Trophoblast cell (in vitro differentiated cells and primary cell): ENCODE data around the gene AGXT.

ENCODE experiments used
- DNase-seq, 2 donors: peaks; one replicate each; pipeline ENCODE4 v3.0.0-alpha.2; 2016
- H2AFZ ChIP-seq: 2 replicates; pipeline ENCODE4 v1.6.1; 2013; ENCODE audit warnings: low read length, moderate library complexity, mild to moderate bottlenecking; ENCODE audit not compliant: insufficient read depth, poor library complexity
- H2AK5ac ChIP-seq: 2 replicates; pipeline ENCODE4 v1.6.1; 2013; ENCODE audit warnings: mild to moderate bottlenecking, low read length
- H2BK120ac ChIP-seq: 2 replicates; pipeline ENCODE4 v1.6.1; 2013; ENCODE audit warnings: low read length, mild to moderate bottlenecking, moderate library complexity; ENCODE audit not compliant: insufficient read depth, poor library complexity
- H2BK12ac ChIP-seq: 2 replicates; pipeline ENCODE4 v1.6.1; 2013; ENCODE audit warnings: mild to moderate bottlenecking, low read length, moderate library complexity
- H2BK5ac ChIP-seq: 2 replicates; pipeline ENCODE4 v1.6.1; 2013; ENCODE audit warnings: low read length, low read depth, moderate library complexity, mild to moderate bottlenecking; ENCODE audit not compliant: poor library complexity
- H3K14ac ChIP-seq: 2 replicates; pipeline ENCODE4 v1.6.1; 2013; ENCODE audit warnings: mild to moderate bottlenecking, low read length
- H3K18ac ChIP-seq: 2 replicates; pipeline ENCODE4 v1.6.1; 2013; ENCODE audit warnings: mild to moderate bottlenecking, low read length
- H3K23ac ChIP-seq: 2 replicates; pipeline ENCODE4 v1.6.1; 2013; ENCODE audit warnings: low read length
- H3K27ac ChIP-seq: 2 replicates; pipeline ENCODE4 v1.5.1; 2013; ENCODE audit warnings: low read depth, mild to moderate bottlenecking, inconsistent platforms, low read length, moderate library complexity
- H3K27me3 ChIP-seq: 2 replicates; pipeline ENCODE4 v1.6.1; 2013; ENCODE audit warnings: inconsistent platforms, mild to moderate bottlenecking, low read length, moderate library complexity; ENCODE audit not compliant: insufficient read depth
- H3K36me3 ChIP-seq, 2 experiments: 1 replicate in 1 of 2; 2 replicates in 1 of 2; pipeline ENCODE4 v1.6.1; 2013; ENCODE audit warnings: low read length in 2 of 2, mild to moderate bottlenecking in 2 of 2, moderate library complexity in 1 of 2; ENCODE audit not compliant: insufficient read depth in 2 of 2, control insufficient read depth in 1 of 2
- H3K4ac ChIP-seq: 2 replicates; pipeline ENCODE4 v1.6.1; 2013; ENCODE audit warnings: low read depth, mild to moderate bottlenecking, low read length, moderate library complexity
- H3K4me1 ChIP-seq, 2 experiments: 1 replicate in 1 of 2; 2 replicates in 1 of 2; pipeline ENCODE4 v1.6.1; 2013; ENCODE audit warnings: low read length in 2 of 2, mild to moderate bottlenecking in 2 of 2, moderate library complexity in 1 of 2; ENCODE audit not compliant: insufficient read depth in 2 of 2, control insufficient read depth in 1 of 2
- H3K4me2 ChIP-seq: 2 replicates; pipeline ENCODE4 v1.6.1; 2013; ENCODE audit warnings: inconsistent platforms, mild to moderate bottlenecking, low read length, moderate library complexity
- H3K4me3 ChIP-seq: 2 replicates; pipeline ENCODE4 v1.5.1; 2013; ENCODE audit warnings: mild to moderate bottlenecking, low read depth, low read length, inconsistent platforms
- H3K79me1 ChIP-seq: one replicate; pipeline ENCODE4 v1.6.1; 2013; ENCODE audit warnings: low read length
- H3K79me2 ChIP-seq: 2 replicates; pipeline ENCODE4 v1.6.1; 2013; ENCODE audit warnings: low read length, mild to moderate bottlenecking; ENCODE audit not compliant: control insufficient read depth, insufficient read depth, poor library complexity
- H3K9ac ChIP-seq: 2 replicates; pipeline ENCODE4 v1.6.1; 2013; ENCODE audit warnings: mild to moderate bottlenecking, low read length
- H3K9me3 ChIP-seq: 2 replicates; pipeline ENCODE4 v1.6.1; 2013; ENCODE audit warnings: low read depth, mild to moderate bottlenecking, control low read depth, inconsistent platforms, low read length; ENCODE audit not compliant: insufficient read depth
- H4K12ac ChIP-seq: 2 replicates; pipeline ENCODE4 v1.6.1; 2013; ENCODE audit warnings: low read depth, mild to moderate bottlenecking, low read length, moderate library complexity
- H4K8ac ChIP-seq: 2 replicates; pipeline ENCODE4 v1.6.1; 2013; ENCODE audit warnings: low read depth, mild to moderate bottlenecking, low read length, moderate library complexity
- H4K91ac ChIP-seq: one replicate; pipeline ENCODE4 v1.6.1; 2013; ENCODE audit warnings: low read depth, mild to moderate bottlenecking, low read length, moderate library complexity
- WGBS: extraction: QIAGEN DNeasy Blood & Tissue Kit; methylation state at CpG from one replicate; pipeline ENCODE4 v1.1.7; 2013; ENCODE audit warnings: missing lambda C conversion rate; ENCODE audit not compliant: insufficient read length, insufficient coverage; ENCODE audit errors: extremely low coverage; 5-methylcytosine and 5-hydroxymethylcytosine counted together

AGXT gene

DNA sequence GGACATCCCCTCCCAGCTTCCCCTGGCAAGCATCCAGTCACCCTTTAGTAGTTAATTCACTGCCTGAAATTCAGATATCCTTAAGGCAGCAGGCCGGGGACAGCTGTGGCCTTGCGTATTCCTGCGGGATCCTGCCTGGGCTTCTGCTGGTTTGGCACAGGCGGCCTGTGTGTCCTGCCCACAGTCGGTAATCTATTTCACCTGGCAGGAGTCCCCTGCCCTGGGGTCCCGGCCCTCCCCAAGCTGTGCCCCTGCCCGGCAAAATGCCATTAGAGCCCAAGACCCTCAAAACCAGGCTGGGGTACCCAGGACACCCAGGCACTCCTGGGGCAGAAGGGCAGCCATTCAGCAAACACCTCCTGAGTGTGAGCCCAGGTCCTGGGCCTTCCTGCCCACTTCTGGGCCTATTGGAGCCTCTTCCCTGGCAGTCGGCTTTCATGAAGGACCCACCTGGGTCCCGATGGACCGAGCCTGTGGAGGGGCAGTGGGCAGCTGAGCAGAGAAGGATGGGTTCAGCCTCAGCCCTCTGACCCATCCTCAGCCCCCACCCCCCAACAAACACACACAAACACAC, 49.1 kb downstream of the AGXT start:
- H3K27ac ChIP-seq: no peak overlapping the region
- no peak overlapping the region for H3K4me2 ChIP-seq
- no peak overlapping the region for H2BK12ac ChIP-seq
- H2AK5ac ChIP-seq: no peak overlapping the region
- no peaks in the 10 kb centered on the region for H3K79me2 ChIP-seq
- no peak overlapping the region for H3K9ac ChIP-seq
- no peak overlapping the region for H2AFZ ChIP-seq
- no peak for DNase-seq
- H3K14ac ChIP-seq: no peak overlapping the region
- peaks cover 0 to 5% of the 10 kb centered on the region in 2 experiments for H3K4me1 ChIP-seq
- no peak overlapping the region for H3K23ac ChIP-seq
- no peaks in the 10 kb centered on the region for H3K36me3 ChIP-seq
- no CpG with 5 or more reads among the region's 10 CpGs for WGBS
- no peak overlapping the region for H4K12ac ChIP-seq
- no peak overlapping the region for H2BK120ac ChIP-seq
- no peak overlapping the region for H3K4me3 ChIP-seq
- H3K9me3 ChIP-seq: no peaks in the 10 kb centered on the region
- no peak overlapping the region for H3K4ac ChIP-seq
- H3K79me1 ChIP-seq: no peaks in the 10 kb centered on the region
- H4K8ac ChIP-seq: no peak overlapping the region
- H3K18ac ChIP-seq: no peak overlapping the region
- peaks cover 16% of the 10 kb centered on the region for H3K27me3 ChIP-seq
- no peak overlapping the region for H4K91ac ChIP-seq
- no peak overlapping the region for H2BK5ac ChIP-seq

GRCh38 chr2:240918258-240919091, 49.9 kb downstream of the AGXT start:
- Histone ChIP-seq H4K8ac (no peak overlapping the region), H3K36me3 (no peaks in the 10 kb centered on the region), H3K4ac (no peak overlapping the region), H3K4me1 (peaks cover 0 to under 1% of the 10 kb centered on the region in 2 experiments), H3K27me3 (peaks cover 16% of the 10 kb centered on the region), H3K9me3 (no peaks in the 10 kb centered on the region), H2AFZ (no peak overlapping the region), H3K79me1 (no peaks in the 10 kb centered on the region), H3K18ac (no peak overlapping the region), H2AK5ac (no peak overlapping the region), H3K4me2 (no peak overlapping the region), H3K23ac (no peak overlapping the region), H3K79me2 (no peaks in the 10 kb centered on the region), H3K27ac (no peak overlapping the region), H2BK5ac (no peak overlapping the region), H3K14ac (no peak overlapping the region), H3K9ac (no peak overlapping the region), H4K91ac (no peak overlapping the region), H2BK120ac (no peak overlapping the region), H4K12ac (no peak overlapping the region), H3K4me3 (no peak overlapping the region), H2BK12ac (no peak overlapping the region)
- no peak for DNase-seq
- WGBS: no CpG with 5 or more reads among the region's 36 CpGs

GRCh38 chr2:240919161-240919781, 50.6 kb downstream of the AGXT start:
- H3K27ac ChIP-seq: no peak overlapping the region
- no peak overlapping the region for H3K23ac ChIP-seq
- no peaks in the 10 kb centered on the region for H3K36me3 ChIP-seq
- H3K9me3 ChIP-seq: no peaks in the 10 kb centered on the region
- no peaks in the 10 kb centered on the region for H3K4me1 ChIP-seq
- no peak overlapping the region for H2BK5ac ChIP-seq
- H3K4me3 ChIP-seq: no peak overlapping the region
- no peak overlapping the region for H2BK120ac ChIP-seq
- no peaks in the 10 kb centered on the region for H3K79me1 ChIP-seq
- DNase-seq: no peak
- H3K14ac ChIP-seq: no peak overlapping the region
- no peak overlapping the region for H4K91ac ChIP-seq
- H2AK5ac ChIP-seq: no peak overlapping the region
- no peak overlapping the region for H3K18ac ChIP-seq
- H3K9ac ChIP-seq: no peak overlapping the region
- no peak overlapping the region for H4K12ac ChIP-seq
- H3K27me3 ChIP-seq: peaks cover 16% of the 10 kb centered on the region
- no peak overlapping the region for H4K8ac ChIP-seq
- no peak overlapping the region for H2BK12ac ChIP-seq
- no peaks in the 10 kb centered on the region for H3K79me2 ChIP-seq
- H2AFZ ChIP-seq: no peak overlapping the region
- H3K4me2 ChIP-seq: no peak overlapping the region
- no peak overlapping the region for H3K4ac ChIP-seq
- no CpG with 5 or more reads among the region's 19 CpGs for WGBS

GRCh38 chr2:240919786-240920782, 51.5 kb downstream of the AGXT start:
- H3K9me3 ChIP-seq: no peaks in the 10 kb centered on the region
- H3K9ac ChIP-seq: no peak overlapping the region
- H3K23ac ChIP-seq: no peak overlapping the region
- WGBS: no CpG with 5 or more reads among the region's 31 CpGs
- H3K27ac ChIP-seq: no peak overlapping the region
- no peaks in the 10 kb centered on the region for H3K79me2 ChIP-seq
- no peak overlapping the region for H4K91ac ChIP-seq
- no peak overlapping the region for H4K12ac ChIP-seq
- no peaks in the 10 kb centered on the region for H3K79me1 ChIP-seq
- no peak overlapping the region for H3K4me3 ChIP-seq
- H3K4ac ChIP-seq: no peak overlapping the region
- no peak overlapping the region for H3K4me2 ChIP-seq
- peak in 1 of 2 donors; percentile 19 for DNase-seq
- no peak overlapping the region for H2AFZ ChIP-seq
- H2AK5ac ChIP-seq: no peak overlapping the region
- no peaks in the 10 kb centered on the region for H3K4me1 ChIP-seq
- H2BK5ac ChIP-seq: no peak overlapping the region
- H2BK120ac ChIP-seq: no peak overlapping the region
- no peak overlapping the region for H3K18ac ChIP-seq
- H3K14ac ChIP-seq: no peak overlapping the region
- H2BK12ac ChIP-seq: no peak overlapping the region
- no peaks in the 10 kb centered on the region for H3K36me3 ChIP-seq
- H3K27me3 ChIP-seq: peaks cover 16% of the 10 kb centered on the region
- no peak overlapping the region for H4K8ac ChIP-seq
